Vagina (tissue), 2 donors: Measurements from ENCODE around the gene MTMR8.

Experiments used
- POLR2AphosphoS5 ChIP-seq, 2 donors: sonication (generic); formaldehyde crosslinking; IDR thresholded peaks; one replicate each; pipeline ENCODE4 v1.9.0; 2017; ENCODE audit warnings: antibody characterized with exemption in 2 of 2, mild to moderate bottlenecking in 2 of 2, low read depth in 1 of 2; ENCODE audit not compliant: insufficient read depth in 1 of 2
- TF ChIP-seq, protein P1 (sequence below), 3 experiments: fragments of 450-650 bp in 2 of 3; fragments of 200-600 bp in 1 of 3; sonication (generic) in 1 of 3; IDR thresholded peaks; one replicate each; pipeline ENCODE4 v1.5.1; 2017 to 2019; ENCODE audit warnings: antibody characterized with exemption in 3 of 3, mild to moderate bottlenecking in 2 of 3, moderate library complexity in 2 of 3

GRCh38 chrX:64394874-64395567, at the start of gene MTMR8:
- TF ChIP-seq, protein P1, sequence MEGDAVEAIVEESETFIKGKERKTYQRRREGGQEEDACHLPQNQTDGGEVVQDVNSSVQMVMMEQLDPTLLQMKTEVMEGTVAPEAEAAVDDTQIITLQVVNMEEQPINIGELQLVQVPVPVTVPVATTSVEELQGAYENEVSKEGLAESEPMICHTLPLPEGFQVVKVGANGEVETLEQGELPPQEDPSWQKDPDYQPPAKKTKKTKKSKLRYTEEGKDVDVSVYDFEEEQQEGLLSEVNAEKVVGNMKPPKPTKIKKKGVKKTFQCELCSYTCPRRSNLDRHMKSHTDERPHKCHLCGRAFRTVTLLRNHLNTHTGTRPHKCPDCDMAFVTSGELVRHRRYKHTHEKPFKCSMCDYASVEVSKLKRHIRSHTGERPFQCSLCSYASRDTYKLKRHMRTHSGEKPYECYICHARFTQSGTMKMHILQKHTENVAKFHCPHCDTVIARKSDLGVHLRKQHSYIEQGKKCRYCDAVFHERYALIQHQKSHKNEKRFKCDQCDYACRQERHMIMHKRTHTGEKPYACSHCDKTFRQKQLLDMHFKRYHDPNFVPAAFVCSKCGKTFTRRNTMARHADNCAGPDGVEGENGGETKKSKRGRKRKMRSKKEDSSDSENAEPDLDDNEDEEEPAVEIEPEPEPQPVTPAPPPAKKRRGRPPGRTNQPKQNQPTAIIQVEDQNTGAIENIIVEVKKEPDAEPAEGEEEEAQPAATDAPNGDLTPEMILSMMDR (IDR thresholded peaks at IDR 0.05) = no peak
- TF ChIP-seq POLR2AphosphoS5 (IDR thresholded peaks at IDR 0.05; ENCODE audit: insufficient read depth in 1 of 2, low read depth in 1 of 2) = peak in 1 of 2 donors; percentile 56
